ENCODE measurements around the gene CLCF1. TPM values are rescaled to one million over a fixed set of nuclear protein-coding genes. Genes with fewer than 3 reads are reported as not detected.

Gene CLCF1
- total and polyA plus RNA-seq, 8 donors = 7.3 to 15.3 (median 11.9) TPM

GRCh38 chr11:67366961-67367760, 6.2 kb downstream of the CLCF1 start:
- Histone ChIP-seq H3K27ac (peak overlapping the region; percentile 9 to 33), H3K4me1 (peaks cover 34 to 78% of the 10 kb centered on the region in 2 donors), H3K9me3 (no peaks in the 10 kb centered on the region), H3K27me3 (no peaks in the 10 kb centered on the region), H3K36me3 (peaks cover 0 to 19% of the 10 kb centered on the region in 2 donors), H3K4me3 (no peak overlapping the region)
- ATAC-seq (no peak), DNase-seq (peak in 1 of 4 donors; percentile 67)
- intact Hi-C loops (cut with DNase I) = no loop called here
- no peak for TF ChIP-seq CTCF (IDR thresholded peaks at IDR 0.05)

GRCh38 chr11:67366546-67366945, 6.9 kb downstream of the CLCF1 start:
- Histone ChIP-seq H3K4me1 (peaks cover 27 to 71% of the 10 kb centered on the region in 2 donors), H3K9me3 (no peaks in the 10 kb centered on the region), H3K4me3 (no peak overlapping the region), H3K27ac (peak overlapping the region; percentile 9 to 33), H3K27me3 (no peaks in the 10 kb centered on the region), H3K36me3 (peaks cover 0 to 19% of the 10 kb centered on the region in 2 donors)
- TF ChIP-seq CTCF (IDR thresholded peaks at IDR 0.05) = no peak
- DNase-seq = peak in 1 of 4 donors; percentile 74
- intact Hi-C loops (cut with DNase I) = no loop called here
- peak; percentile 12 for ATAC-seq

GRCh38 chr11:67365736-67366444, 7.5 kb downstream of the CLCF1 start:
- Histone ChIP-seq H3K27me3 (no peaks in the 10 kb centered on the region), H3K4me1 (peaks cover 21 to 65% of the 10 kb centered on the region in 2 donors), H3K9me3 (no peaks in the 10 kb centered on the region), H3K4me3 (no peak overlapping the region), H3K36me3 (peaks cover 0 to 19% of the 10 kb centered on the region in 2 donors), H3K27ac (peak overlapping the region in 1 of 2 donors; percentile 9)
- DNase-seq (no peak), ATAC-seq (no peak)
- intact Hi-C loops (cut with DNase I) = no loop called here
- TF ChIP-seq CTCF (IDR thresholded peaks at IDR 0.05) = no peak

GRCh38 chr11:67364783-67365722, 8.3 kb downstream of the CLCF1 start:
- no peaks in the 10 kb centered on the region for H3K9me3 ChIP-seq
- no peak for DNase-seq
- intact Hi-C loops (cut with DNase I) = no loop called here
- no peak overlapping the region for H3K4me3 ChIP-seq
- ATAC-seq = no peak
- H3K36me3 ChIP-seq = peaks cover 0 to 19% of the 10 kb centered on the region in 2 donors
- no peaks in the 10 kb centered on the region for H3K27me3 ChIP-seq
- TF ChIP-seq CTCF (IDR thresholded peaks at IDR 0.05) = no peak
- peaks cover 16 to 57% of the 10 kb centered on the region in 2 donors for H3K4me1 ChIP-seq
- no peak overlapping the region for H3K27ac ChIP-seq
